Neuronal stem cell (in vitro differentiated cells): ENCODE results near the gene RBM12.

Source experiments
- DNase-seq: peaks from one replicate; pipeline ENCODE4 v3.0.0-alpha.2; 2013; ENCODE audit warnings: low spot score
- H2AFZ ChIP-seq: one replicate; pipeline ENCODE4 v1.6.1; 2013; ENCODE audit warnings: mild to moderate bottlenecking, low read length, inconsistent platforms
- H2AK5ac ChIP-seq: 2 replicates; pipeline ENCODE4 v1.6.1; 2013; ENCODE audit warnings: low read depth, mild to moderate bottlenecking, inconsistent platforms, low read length, moderate library complexity, mixed read lengths
- H2BK120ac ChIP-seq: 2 replicates; pipeline ENCODE4 v1.6.1; 2013; ENCODE audit warnings: low read depth, mild to moderate bottlenecking, inconsistent platforms, low read length, moderate library complexity, mixed read lengths
- H2BK12ac ChIP-seq: one replicate; pipeline ENCODE4 v1.6.1; 2013; ENCODE audit warnings: low read length, inconsistent platforms
- H2BK15ac ChIP-seq: 2 replicates; pipeline ENCODE4 v1.6.1; 2013; ENCODE audit warnings: mild to moderate bottlenecking, low read length, inconsistent platforms, mixed read lengths
- H2BK5ac ChIP-seq: one replicate; pipeline ENCODE4 v1.6.1; 2013; ENCODE audit warnings: inconsistent platforms, mild to moderate bottlenecking, low read length, moderate library complexity
- H3K14ac ChIP-seq: one replicate; pipeline ENCODE4 v1.6.1; 2013; ENCODE audit warnings: low read length, inconsistent platforms
- H3K18ac ChIP-seq: 2 replicates; pipeline ENCODE4 v1.6.1; 2013; ENCODE audit warnings: low read length, inconsistent platforms
- H3K23ac ChIP-seq: 2 replicates; pipeline ENCODE4 v1.6.1; 2013; ENCODE audit warnings: low read depth, mild to moderate bottlenecking, mixed read lengths, low read length, inconsistent platforms; ENCODE audit not compliant: poor library complexity
- H3K27ac ChIP-seq: replicated peaks from 3 replicates; pipeline ENCODE4 v1.5.1; 2013; ENCODE audit warnings: low read length, inconsistent platforms
- H3K27me3 ChIP-seq, 3 experiments: 2 replicates each; pipeline ENCODE4 v1.6.1; 2013; ENCODE audit warnings: low read length in 3 of 3, mild to moderate bottlenecking in 2 of 3, inconsistent platforms in 1 of 3, low read depth in 1 of 3, mixed read lengths in 1 of 3, moderate library complexity in 1 of 3; ENCODE audit not compliant: control insufficient read depth in 3 of 3, insufficient read depth in 3 of 3
- H3K36me3 ChIP-seq, 2 donors: replicated peaks in 1 of 2; 2 replicates each; pipeline ENCODE4 v1.6.1; 2013; ENCODE audit warnings: low read length in 2 of 2; ENCODE audit not compliant: control insufficient read depth in 2 of 2, insufficient read depth in 2 of 2
- H3K4ac ChIP-seq: 2 replicates; pipeline ENCODE4 v1.6.1; 2013; ENCODE audit warnings: inconsistent platforms, mild to moderate bottlenecking, low read length, moderate library complexity
- H3K4me1 ChIP-seq, 2 donors: 1 replicate in 1 of 2; 2 replicates in 1 of 2; pipeline ENCODE4 v1.6.1; 2013; ENCODE audit warnings: low read length in 2 of 2, low read depth in 1 of 2; ENCODE audit not compliant: control insufficient read depth in 2 of 2, insufficient read depth in 1 of 2
- H3K4me2 ChIP-seq: one replicate; pipeline ENCODE4 v1.6.1; 2013; ENCODE audit warnings: mild to moderate bottlenecking, low read length, inconsistent platforms; ENCODE audit not compliant: insufficient read depth, poor library complexity, severe bottlenecking
- H3K4me3 ChIP-seq, 2 donors: 2 replicates each; pipeline ENCODE4 v1.5.1; 2013; ENCODE audit warnings: low read length in 2 of 2, mild to moderate bottlenecking in 2 of 2, inconsistent platforms in 1 of 2, moderate library complexity in 1 of 2
- H3K79me1 ChIP-seq: one replicate; pipeline ENCODE4 v1.6.1; 2013; ENCODE audit warnings: low read depth, mild to moderate bottlenecking, inconsistent platforms, low read length, moderate library complexity
- H3K9ac ChIP-seq: one replicate; pipeline ENCODE4 v1.6.1; 2013; ENCODE audit warnings: mild to moderate bottlenecking, low read depth, low read length, inconsistent platforms; ENCODE audit not compliant: poor library complexity
- H3K9me3 ChIP-seq, 2 donors: replicated peaks in 1 of 2; 2 replicates each; pipeline versions ENCODE3 to v1.6.1; 2013; ENCODE audit warnings: low read length in 2 of 2, mild to moderate bottlenecking in 2 of 2, inconsistent platforms in 1 of 2, low read depth in 1 of 2, mixed read lengths in 1 of 2, moderate library complexity in 1 of 2; ENCODE audit not compliant: control insufficient read depth in 2 of 2, insufficient read depth in 1 of 2
- H4K8ac ChIP-seq: one replicate; pipeline ENCODE4 v1.6.1; 2013; ENCODE audit warnings: low read depth, mild to moderate bottlenecking, inconsistent platforms, low read length, moderate library complexity
- H4K91ac ChIP-seq: one replicate; pipeline ENCODE4 v1.6.1; 2013; ENCODE audit warnings: low read length, low read depth, mild to moderate bottlenecking, inconsistent platforms; ENCODE audit not compliant: poor library complexity
- WGBS, 2 donors: extraction: QIAGEN DNeasy Blood & Tissue Kit; methylation state at CpG; one replicate each; pipeline ENCODE4 v1.1.7; 2013; ENCODE audit warnings: missing lambda C conversion rate in 2 of 2, mixed read lengths in 1 of 2; ENCODE audit not compliant: insufficient read length in 2 of 2, insufficient replicate concordance in 1 of 2; ENCODE audit errors: extremely low coverage in 2 of 2; 5-methylcytosine and 5-hydroxymethylcytosine counted together

Gene RBM12

GRCh38 chr20:35621560-35621946 lies 43.1 kb downstream of the RBM12 start:
- Histone ChIP-seq H2BK5ac (no peak overlapping the region), H2AFZ (no peak overlapping the region), H2BK15ac (no peak overlapping the region), H2BK12ac (no peak overlapping the region), H3K4me2 (no peak overlapping the region), H3K4me1 (peaks cover 10 to 12% of the 10 kb centered on the region in 2 donors), H3K27ac (no peak overlapping the region), H3K4ac (no peak overlapping the region), H3K79me1 (peaks cover 3% of the 10 kb centered on the region), H3K36me3 (peaks cover 19 to 45% of the 10 kb centered on the region in 2 donors), H3K23ac (no peak overlapping the region), H2BK120ac (no peak overlapping the region), H3K9ac (no peak overlapping the region), H3K18ac (no peak overlapping the region), H3K9me3 (peaks cover 0 to 2% of the 10 kb centered on the region in 2 donors), H3K4me3 (no peak overlapping the region), H2AK5ac (no peak overlapping the region), H3K14ac (no peak overlapping the region), H3K27me3 (peaks cover 0 to 9% (median 0%) of the 10 kb centered on the region in 3 experiments), H4K8ac (no peak overlapping the region), H4K91ac (no peak overlapping the region)
- DNase-seq, result no peak
- no CpG with 5 or more reads among the region's 2 CpGs for WGBS, 2 donors

GRCh38 chr20:35620818-35621559 lies 43.7 kb downstream of the RBM12 start:
- H4K91ac ChIP-seq, result no peak overlapping the region
- no peak for DNase-seq
- no CpG with 5 or more reads among the region's 11 CpGs for WGBS, 2 donors

GRCh38 chr20:35619196-35620095 lies 45.3 kb downstream of the RBM12 start:
- Histone ChIP-seq H3K27ac (peak overlapping the region; percentile 87), H2BK12ac (no peak overlapping the region), H3K4me3 (peak overlapping the region; percentile 40 to 84), H3K14ac (no peak overlapping the region), H2BK120ac (no peak overlapping the region), H3K18ac (peak overlapping the region; percentile 94), H3K4me2 (peak overlapping the region; percentile 93), H4K8ac (no peak overlapping the region), H2BK5ac (peak overlapping the region; percentile 35), H3K23ac (peak overlapping the region; percentile 52), H3K9me3 (no peaks in the 10 kb centered on the region), H2AFZ (peak overlapping the region; percentile 77), H3K4me1 (peaks cover 12% of the 10 kb centered on the region in 2 donors), H3K27me3 (peaks cover 0 to 12% (median 0%) of the 10 kb centered on the region in 3 experiments), H3K4ac (no peak overlapping the region), H3K9ac (peak overlapping the region; percentile 79), H2AK5ac (no peak overlapping the region), H2BK15ac (peak overlapping the region; percentile 38), H3K79me1 (no peaks in the 10 kb centered on the region), H4K91ac (no peak overlapping the region), H3K36me3 (peaks cover 5 to 25% of the 10 kb centered on the region in 2 donors)
- WGBS, 2 donors, result no CpG with 5 or more reads among the region's 49 CpGs
- peak; percentile 85 for DNase-seq

More at GRCh38 chr20:35620818-35621559, 43.7 kb downstream of the RBM12 start:
- Histone ChIP-seq H3K36me3 (peaks cover 13 to 39% of the 10 kb centered on the region in 2 donors), H2AFZ (no peak overlapping the region), H2AK5ac (no peak overlapping the region), H3K4ac (no peak overlapping the region), H3K18ac (no peak overlapping the region), H3K27me3 (peaks cover 0 to 9% (median 0%) of the 10 kb centered on the region in 3 experiments), H3K14ac (no peak overlapping the region), H4K8ac (no peak overlapping the region), H2BK12ac (no peak overlapping the region), H3K9ac (no peak overlapping the region), H2BK5ac (no peak overlapping the region), H2BK120ac (no peak overlapping the region), H3K4me1 (peaks cover 10 to 12% of the 10 kb centered on the region in 2 donors), H3K9me3 (no peaks in the 10 kb centered on the region), H3K27ac (no peak overlapping the region), H3K23ac (no peak overlapping the region), H3K4me2 (no peak overlapping the region), H2BK15ac (no peak overlapping the region), H3K4me3 (no peak overlapping the region), H3K79me1 (no peaks in the 10 kb centered on the region)
